Peyer's patch (tissue), 4 donors: ENCODE data around the gene KCNQ1.

Source experiments
- CTCF ChIP-seq, 6 experiments: fragments of 450-650 bp in 4 of 6; fragments of 200-600 bp in 2 of 6; sonication (generic) in 1 of 6; IDR thresholded peaks; one replicate each; pipeline ENCODE4 v1.5.1; 2017 to 2019; ENCODE audit warnings: antibody characterized with exemption in 6 of 6, mild to moderate bottlenecking in 3 of 6, moderate library complexity in 1 of 6
- POLR2A ChIP-seq, 2 donors: fragments of 450-650 bp; IDR thresholded peaks; one replicate each; pipeline ENCODE4 v1.5.1; 2017; ENCODE audit warnings: antibody characterized with exemption in 2 of 2, mild to moderate bottlenecking in 2 of 2, moderate library complexity in 2 of 2

- TF ChIP-seq CTCF (IDR thresholded peaks at IDR 0.05) (no peak), POLR2A (IDR thresholded peaks at IDR 0.05) (no peak)
These were observed 269.6 kb downstream of the KCNQ1 start for GRCh38 chr11:2714463-2714800.
